Gastroesophageal sphincter (tissue), 4 donors: ENCODE data around the gene COG4. TPM values are rescaled to one million over a fixed set of nuclear protein-coding genes. Genes with fewer than 3 reads are reported as not detected.

Experiments used
- ATAC-seq: fragments of 150-250 bp; one replicate; pipeline ENCODE4 v1.9.1; 2016; ENCODE audit warnings: mild to moderate bottlenecking, moderate library complexity
- H3K27ac ChIP-seq, 4 donors: fragments of 200-600 bp; sonication (generic) in 3 of 4; 1 replicate in 3 of 4; 2 replicates in 1 of 4; pipeline ENCODE4 v1.5.1; 2016 to 2019
- H3K27me3 ChIP-seq: fragments of 200-600 bp; sonication (generic); one replicate; pipeline ENCODE4 v1.5.1; 2019
- H3K36me3 ChIP-seq, 2 donors: fragments of 200-600 bp; sonication (generic); one replicate each; pipeline ENCODE4 v1.5.1; 2019; ENCODE audit warnings: control low read depth in 1 of 2
- H3K4me1 ChIP-seq, 3 donors: fragments of 200-600 bp; sonication (generic); 1 replicate in 2 of 3; 2 replicates in 1 of 3; pipeline ENCODE4 v1.5.1; 2016 to 2019; ENCODE audit warnings: control low read depth in 2 of 3
- H3K4me3 ChIP-seq, 2 donors: fragments of 200-600 bp; sonication (generic); one replicate each; pipeline ENCODE4 v1.5.1; 2019; ENCODE audit warnings: mild to moderate bottlenecking in 1 of 2, moderate library complexity in 1 of 2
- H3K9me3 ChIP-seq, 3 donors: fragments of 200-600 bp; sonication (generic); one replicate each; pipeline ENCODE4 v1.5.1; 2017 to 2019; ENCODE audit warnings: control low read depth in 2 of 3
- EP300 ChIP-seq: sonication (generic); formaldehyde crosslinking; IDR thresholded peaks from one replicate; pipeline ENCODE4 v1.6.1; 2017; ENCODE audit warnings: antibody characterized with exemption, mild to moderate bottlenecking
- POLR2A ChIP-seq, 2 donors: fragments of 450-650 bp; IDR thresholded peaks; one replicate each; pipeline ENCODE4 v1.6.1; 2017; ENCODE audit warnings: antibody characterized with exemption in 2 of 2, mild to moderate bottlenecking in 2 of 2, moderate library complexity in 1 of 2
- POLR2AphosphoS5 ChIP-seq: sonication (generic); formaldehyde crosslinking; IDR thresholded peaks from one replicate; pipeline ENCODE4 v1.6.1; 2017; ENCODE audit warnings: antibody characterized with exemption
- WGBS, 2 donors: methylation state at CpG; one replicate each; pipeline ENCODE4 v1.1.5; 2018; ENCODE audit warnings: low coverage in 1 of 2; 5-methylcytosine and 5-hydroxymethylcytosine counted together
- total RNA-seq, 4 donors: library from RNA; depleted of rRNA; stranded (reverse); fragments of >200 nt; gene quantifications; one replicate each; pipeline ENCODE4 v1.1.0, GENCODE V29; 2016
- TF ChIP-seq, protein P1 (sequence below), 4 experiments: fragments of 200-600 bp in 2 of 4; fragments of 450-650 bp in 2 of 4; sonication (generic) in 1 of 4; IDR thresholded peaks; one replicate each; pipeline ENCODE4 v1.5.1; 2017 to 2019; ENCODE audit warnings: antibody characterized with exemption in 4 of 4, mild to moderate bottlenecking in 2 of 4, moderate library complexity in 2 of 4

Gene COG4
- total RNA-seq, 4 donors from 2014 or later: 32.3 to 37.4 (median 35.0) TPM

DNA sequence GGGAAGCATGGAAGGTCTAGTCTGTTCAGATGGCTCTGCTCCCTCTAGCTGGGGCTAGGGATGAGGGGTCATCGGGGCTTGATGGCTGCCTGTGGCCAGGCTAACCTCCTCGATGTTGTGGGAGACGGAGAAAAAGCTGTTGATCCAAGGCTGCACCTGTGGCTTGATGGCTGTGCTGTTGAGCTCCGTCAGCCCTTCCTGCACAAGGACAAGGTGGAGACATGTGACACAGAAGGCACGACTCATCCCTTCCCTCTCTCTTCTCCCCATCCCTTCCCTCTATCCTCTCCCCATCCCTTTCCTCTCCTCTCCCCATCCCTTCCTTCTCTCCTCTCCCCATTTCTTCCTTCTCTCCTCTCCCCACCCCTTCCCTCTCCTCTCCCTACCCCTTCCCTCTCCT is 40.7 kb downstream of the COG4 start:
- H3K27ac ChIP-seq: no peak overlapping the region

DNA sequence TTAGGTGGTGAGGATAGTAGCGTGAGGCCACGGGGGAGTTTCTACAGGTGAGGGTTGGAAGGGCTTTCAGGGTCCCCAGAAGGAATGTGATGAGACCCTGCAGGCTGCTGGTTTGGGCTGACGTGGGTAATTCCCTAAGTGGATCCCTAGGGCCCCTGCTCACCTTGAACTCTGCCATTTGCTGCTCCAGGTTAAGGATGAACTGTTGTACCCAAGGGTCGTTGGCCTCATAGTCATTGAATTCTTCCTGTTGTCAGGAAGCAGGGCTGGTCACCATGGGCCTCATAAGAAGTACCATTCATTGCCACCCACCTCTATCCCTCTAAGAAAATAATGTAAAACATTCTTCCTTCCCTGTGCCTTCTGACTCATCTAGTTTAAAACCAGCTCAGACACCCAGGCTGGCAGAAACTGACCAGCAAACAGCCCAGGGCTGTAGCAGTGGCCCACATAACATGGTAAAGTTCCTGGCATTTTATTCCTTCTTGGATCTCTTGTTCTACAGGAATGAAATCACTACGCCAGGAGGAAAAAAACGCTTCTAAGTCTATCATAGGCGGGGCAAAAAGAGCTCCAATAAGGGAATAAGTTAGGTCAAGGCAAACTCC is 41.3 kb downstream of the COG4 start:
- ATAC-seq: no peak
- peaks cover 0 to 16% (median 0%) of the 10 kb centered on the region in 3 donors for H3K4me1 ChIP-seq
- no peak overlapping the region for H3K4me3 ChIP-seq
- no peak overlapping the region for H3K27ac ChIP-seq
- WGBS, 2 donors: 92 to 94% methylated on average over 4 of the region's 7 CpGs
- H3K27me3 ChIP-seq: no peaks in the 10 kb centered on the region
- no peaks in the 10 kb centered on the region for H3K9me3 ChIP-seq
- TF ChIP-seq POLR2A (IDR thresholded peaks at IDR 0.05) (no peak), POLR2AphosphoS5 (no peak), EP300 (no peak)
- TF ChIP-seq, protein P1, sequence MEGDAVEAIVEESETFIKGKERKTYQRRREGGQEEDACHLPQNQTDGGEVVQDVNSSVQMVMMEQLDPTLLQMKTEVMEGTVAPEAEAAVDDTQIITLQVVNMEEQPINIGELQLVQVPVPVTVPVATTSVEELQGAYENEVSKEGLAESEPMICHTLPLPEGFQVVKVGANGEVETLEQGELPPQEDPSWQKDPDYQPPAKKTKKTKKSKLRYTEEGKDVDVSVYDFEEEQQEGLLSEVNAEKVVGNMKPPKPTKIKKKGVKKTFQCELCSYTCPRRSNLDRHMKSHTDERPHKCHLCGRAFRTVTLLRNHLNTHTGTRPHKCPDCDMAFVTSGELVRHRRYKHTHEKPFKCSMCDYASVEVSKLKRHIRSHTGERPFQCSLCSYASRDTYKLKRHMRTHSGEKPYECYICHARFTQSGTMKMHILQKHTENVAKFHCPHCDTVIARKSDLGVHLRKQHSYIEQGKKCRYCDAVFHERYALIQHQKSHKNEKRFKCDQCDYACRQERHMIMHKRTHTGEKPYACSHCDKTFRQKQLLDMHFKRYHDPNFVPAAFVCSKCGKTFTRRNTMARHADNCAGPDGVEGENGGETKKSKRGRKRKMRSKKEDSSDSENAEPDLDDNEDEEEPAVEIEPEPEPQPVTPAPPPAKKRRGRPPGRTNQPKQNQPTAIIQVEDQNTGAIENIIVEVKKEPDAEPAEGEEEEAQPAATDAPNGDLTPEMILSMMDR (IDR thresholded peaks at IDR 0.05): no peak
- H3K36me3 ChIP-seq: peaks cover 0 to 95% of the 10 kb centered on the region in 2 donors

More for the DNA sequence above, 40.7 kb downstream of the COG4 start:
- no peaks in the 10 kb centered on the region for H3K9me3 ChIP-seq
- no peak for TF ChIP-seq POLR2AphosphoS5
- TF ChIP-seq POLR2A (IDR thresholded peaks at IDR 0.05): no peak
- 50 to 76% methylated on average over 2 to 5 of the region's 5 CpGs for WGBS, 2 donors
- H3K36me3 ChIP-seq: peaks cover 0 to 95% of the 10 kb centered on the region in 2 donors
- H3K4me1 ChIP-seq: peaks cover 0 to 16% (median 0%) of the 10 kb centered on the region in 3 donors
- H3K27me3 ChIP-seq: no peaks in the 10 kb centered on the region
- H3K4me3 ChIP-seq: no peak overlapping the region
- ATAC-seq: no peak

DNA sequence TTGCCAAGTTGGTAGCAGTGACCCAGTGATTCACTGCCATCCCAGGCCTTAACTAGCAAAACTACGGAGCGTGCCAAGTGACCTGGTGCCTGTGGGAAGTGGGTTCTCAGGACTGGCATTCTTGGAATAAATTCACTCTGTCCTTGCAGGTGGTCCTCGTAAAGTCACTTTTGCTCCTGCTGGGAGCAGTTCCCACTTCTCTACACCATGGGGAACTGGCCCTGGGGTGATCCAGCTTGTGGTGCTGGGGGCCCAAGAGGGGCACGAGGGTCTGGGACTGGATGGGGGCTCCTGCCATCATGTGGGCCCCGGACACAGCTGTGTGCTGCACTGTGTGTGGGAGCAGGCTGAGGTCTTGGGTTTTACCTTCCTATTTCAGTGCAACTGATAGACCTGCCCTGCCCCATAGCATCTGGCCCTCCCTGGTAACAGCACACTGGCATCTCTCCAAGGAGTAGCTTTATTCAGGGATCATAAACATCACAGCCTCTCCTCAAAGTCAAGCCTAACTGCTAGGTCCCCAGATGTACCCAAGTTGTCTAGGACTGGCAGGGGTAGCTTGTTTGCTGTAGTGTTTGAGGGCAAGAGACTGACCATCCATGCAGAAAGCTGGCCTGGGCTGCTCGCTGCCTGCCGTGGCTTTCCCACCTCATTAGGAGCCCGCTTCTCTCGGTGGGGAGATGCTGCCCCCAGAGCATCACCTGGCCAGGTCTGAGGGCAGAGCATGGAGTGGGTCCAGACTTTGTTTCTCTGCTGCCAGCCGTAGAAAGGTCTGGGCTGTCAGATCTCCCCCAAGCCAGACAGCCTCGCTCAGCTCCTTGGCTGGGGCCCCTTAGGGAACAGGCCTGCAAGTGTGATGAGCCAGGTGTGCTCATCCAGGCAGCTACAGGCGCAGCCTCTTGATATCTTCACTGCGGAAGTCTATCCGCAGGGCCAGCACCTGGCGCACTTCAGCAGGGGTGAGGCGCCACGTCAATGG is 42.9 kb downstream of the COG4 start:
- Histone ChIP-seq H3K36me3 (peaks cover 0 to 90% of the 10 kb centered on the region in 2 donors), H3K4me1 (peaks cover 0 to 23% (median 4%) of the 10 kb centered on the region in 3 donors), H3K27ac (peak overlapping the region in 1 of 4 donors; percentile 45), H3K27me3 (no peaks in the 10 kb centered on the region), H3K4me3 (no peak overlapping the region), H3K9me3 (no peaks in the 10 kb centered on the region)
- TF ChIP-seq POLR2AphosphoS5 (no peak), POLR2A (IDR thresholded peaks at IDR 0.05) (no peak), EP300 (no peak)
- TF ChIP-seq, protein P1 (IDR thresholded peaks at IDR 0.05): no peak
- 82 to 90% methylated on average over 2 to 3 of the region's 17 CpGs for WGBS, 2 donors
- no peak for ATAC-seq

DNA sequence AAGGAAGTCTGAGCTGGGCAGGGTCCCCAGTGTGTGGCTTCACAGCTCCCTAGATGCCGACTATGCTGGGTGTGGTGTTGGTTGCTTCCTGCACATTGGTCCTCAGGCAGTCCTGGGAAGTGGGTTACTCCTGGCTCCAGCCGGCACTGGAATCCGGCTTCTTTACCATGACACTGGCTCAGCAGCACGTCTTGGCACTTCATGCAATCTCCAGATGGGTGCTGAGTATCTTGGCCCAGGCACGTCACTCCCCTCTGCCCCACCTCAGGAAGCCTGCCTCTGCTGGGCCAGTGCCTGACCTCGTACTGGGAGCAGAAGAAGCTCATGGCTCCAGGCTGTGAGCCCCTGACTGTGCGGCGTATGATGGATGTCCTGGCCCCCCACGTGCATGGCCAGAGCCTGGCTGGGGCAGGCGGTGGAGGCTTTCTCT is 44.4 kb downstream of the COG4 start:
- H3K27me3 ChIP-seq: no peaks in the 10 kb centered on the region
- H3K4me1 ChIP-seq: peaks cover 0 to 23% (median 4%) of the 10 kb centered on the region in 3 donors
- ATAC-seq: peak; percentile 42
- H3K9me3 ChIP-seq: no peaks in the 10 kb centered on the region
- H3K27ac ChIP-seq: peak overlapping the region in 3 of 4 donors; percentile 31 to 45 (median 35)
- TF ChIP-seq POLR2A (IDR thresholded peaks at IDR 0.05) (no peak), POLR2AphosphoS5 (no peak), EP300 (no peak)
- TF ChIP-seq, protein P1 (IDR thresholded peaks at IDR 0.05): no peak
- H3K4me3 ChIP-seq: no peak overlapping the region
- peaks cover 0 to 90% of the 10 kb centered on the region in 2 donors for H3K36me3 ChIP-seq
- 26% methylated on average over 4 of the region's 10 CpGs; no CpG with 5 or more reads in 1 of the 2 donors for WGBS, 2 donors

DNA sequence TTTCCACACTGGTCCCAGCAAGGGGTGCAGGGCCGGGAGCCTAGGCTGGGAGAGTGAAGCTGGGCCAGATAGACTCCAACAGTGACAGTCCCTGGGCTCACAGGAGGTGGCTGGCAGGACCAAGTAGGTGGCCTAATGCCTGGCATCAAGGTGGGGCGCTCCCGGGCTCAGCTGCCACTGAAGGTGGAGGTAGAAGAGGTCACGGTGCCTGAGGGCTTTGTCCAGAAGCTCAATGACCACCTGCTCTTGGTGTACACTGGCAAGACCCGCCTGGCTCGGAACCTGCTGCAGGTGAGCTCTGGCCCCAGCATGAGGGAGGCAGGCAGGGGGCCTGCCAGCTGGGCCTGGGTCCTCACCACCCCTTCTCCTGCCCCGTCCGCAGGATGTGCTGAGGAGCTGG is 45.2 kb downstream of the COG4 start:
- no CpG with 5 or more reads among the region's 8 CpGs for WGBS, 2 donors
- ATAC-seq: no peak
- Histone ChIP-seq H3K36me3 (peaks cover 0 to 90% of the 10 kb centered on the region in 2 donors), H3K9me3 (no peaks in the 10 kb centered on the region), H3K27ac (peak overlapping the region in 3 of 4 donors; percentile 31 to 46 (median 37)), H3K4me3 (no peak overlapping the region), H3K4me1 (peaks cover 0 to 23% (median 4%) of the 10 kb centered on the region in 3 donors), H3K27me3 (no peaks in the 10 kb centered on the region)
- TF ChIP-seq POLR2A (IDR thresholded peaks at IDR 0.05) (no peak), POLR2AphosphoS5 (no peak), EP300 (no peak)
- TF ChIP-seq, protein P1 (IDR thresholded peaks at IDR 0.05): no peak
